ENCODE results near the gene STPG2.

The STPG2 gene

DNA sequence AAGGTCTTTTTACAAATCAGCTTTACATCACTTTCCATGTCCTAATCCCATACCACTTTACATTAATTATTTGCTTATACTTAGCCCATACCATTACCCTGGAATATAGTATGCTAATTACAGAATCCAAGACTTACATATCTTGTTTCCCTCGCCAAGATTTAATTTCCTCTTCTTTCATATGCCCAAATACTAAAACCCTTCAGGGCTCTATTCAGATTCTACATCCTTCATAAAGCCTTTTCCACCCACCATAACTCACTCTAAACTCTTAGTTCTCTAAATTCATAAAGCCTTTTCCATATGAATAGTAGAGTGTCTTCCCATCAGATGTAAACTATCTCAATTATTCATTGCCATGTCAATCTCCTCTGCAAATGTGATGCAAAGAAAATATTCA is 390.7 kb downstream of the STPG2 start:
- no peak overlapping the region for H3K4me3 ChIP-seq (ENCODE audit: low read depth, low read length)
- TF ChIP-seq, protein P1, sequence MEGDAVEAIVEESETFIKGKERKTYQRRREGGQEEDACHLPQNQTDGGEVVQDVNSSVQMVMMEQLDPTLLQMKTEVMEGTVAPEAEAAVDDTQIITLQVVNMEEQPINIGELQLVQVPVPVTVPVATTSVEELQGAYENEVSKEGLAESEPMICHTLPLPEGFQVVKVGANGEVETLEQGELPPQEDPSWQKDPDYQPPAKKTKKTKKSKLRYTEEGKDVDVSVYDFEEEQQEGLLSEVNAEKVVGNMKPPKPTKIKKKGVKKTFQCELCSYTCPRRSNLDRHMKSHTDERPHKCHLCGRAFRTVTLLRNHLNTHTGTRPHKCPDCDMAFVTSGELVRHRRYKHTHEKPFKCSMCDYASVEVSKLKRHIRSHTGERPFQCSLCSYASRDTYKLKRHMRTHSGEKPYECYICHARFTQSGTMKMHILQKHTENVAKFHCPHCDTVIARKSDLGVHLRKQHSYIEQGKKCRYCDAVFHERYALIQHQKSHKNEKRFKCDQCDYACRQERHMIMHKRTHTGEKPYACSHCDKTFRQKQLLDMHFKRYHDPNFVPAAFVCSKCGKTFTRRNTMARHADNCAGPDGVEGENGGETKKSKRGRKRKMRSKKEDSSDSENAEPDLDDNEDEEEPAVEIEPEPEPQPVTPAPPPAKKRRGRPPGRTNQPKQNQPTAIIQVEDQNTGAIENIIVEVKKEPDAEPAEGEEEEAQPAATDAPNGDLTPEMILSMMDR (IDR thresholded peaks at IDR 0.05; ENCODE audit: low read depth, low read length): no peak
- no peak for TF ChIP-seq POLR2A (IDR thresholded peaks at IDR 0.05; ENCODE audit: extremely low read depth, insufficient read length)
- TF ChIP-seq MYC (IDR thresholded peaks at IDR 0.05; ENCODE audit: low read depth, low read length): no peak
- no peak for TF ChIP-seq MAX (IDR thresholded peaks at IDR 0.05; ENCODE audit: low read depth, low read length)

DNA sequence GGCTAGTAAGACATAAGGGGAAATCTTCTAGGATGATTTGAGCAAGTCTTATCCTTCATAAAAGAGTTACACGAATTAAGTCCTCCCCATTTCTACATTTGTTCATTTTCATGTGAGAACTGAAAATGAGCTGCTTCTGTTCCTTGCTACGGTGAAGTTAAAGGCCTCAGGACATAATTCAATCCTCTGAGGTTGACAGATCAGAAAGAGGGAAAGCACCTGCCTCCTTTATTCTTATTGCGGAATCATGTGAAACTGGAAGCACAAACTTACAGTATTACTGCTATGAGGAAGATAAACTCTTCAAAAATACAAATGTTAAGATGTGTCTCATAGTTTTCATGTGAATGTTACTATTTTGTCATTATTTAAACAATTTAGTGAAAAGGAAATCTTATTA is 395.3 kb downstream of the STPG2 start:
- no peak for TF ChIP-seq MYC (IDR thresholded peaks at IDR 0.05; ENCODE audit: low read depth, low read length)
- TF ChIP-seq, protein P1 (IDR thresholded peaks at IDR 0.05; ENCODE audit: low read depth, low read length): no peak
- no peak for TF ChIP-seq MAX (IDR thresholded peaks at IDR 0.05; ENCODE audit: low read depth, low read length)
- TF ChIP-seq POLR2A (IDR thresholded peaks at IDR 0.05; ENCODE audit: extremely low read depth, insufficient read length): no peak
- no peak for DNase-seq (ENCODE audit: low read depth)
- no peak overlapping the region for H3K4me3 ChIP-seq (ENCODE audit: low read depth, low read length)

More for the DNA sequence above, 390.7 kb downstream of the STPG2 start:
- DNase-seq (ENCODE audit: low read depth): no peak

GRCh38 chr4:97720869-97721432 is 422.3 kb downstream of the STPG2 start:
- no peak for TF ChIP-seq MYC (IDR thresholded peaks at IDR 0.05; ENCODE audit: low read depth, low read length)
- TF ChIP-seq, protein P1 (IDR thresholded peaks at IDR 0.05; ENCODE audit: low read depth, low read length): peak; percentile 5
- peak; percentile 53 for DNase-seq (ENCODE audit: low read depth)
- H3K4me3 ChIP-seq (ENCODE audit: low read depth, low read length): no peak overlapping the region

DNA sequence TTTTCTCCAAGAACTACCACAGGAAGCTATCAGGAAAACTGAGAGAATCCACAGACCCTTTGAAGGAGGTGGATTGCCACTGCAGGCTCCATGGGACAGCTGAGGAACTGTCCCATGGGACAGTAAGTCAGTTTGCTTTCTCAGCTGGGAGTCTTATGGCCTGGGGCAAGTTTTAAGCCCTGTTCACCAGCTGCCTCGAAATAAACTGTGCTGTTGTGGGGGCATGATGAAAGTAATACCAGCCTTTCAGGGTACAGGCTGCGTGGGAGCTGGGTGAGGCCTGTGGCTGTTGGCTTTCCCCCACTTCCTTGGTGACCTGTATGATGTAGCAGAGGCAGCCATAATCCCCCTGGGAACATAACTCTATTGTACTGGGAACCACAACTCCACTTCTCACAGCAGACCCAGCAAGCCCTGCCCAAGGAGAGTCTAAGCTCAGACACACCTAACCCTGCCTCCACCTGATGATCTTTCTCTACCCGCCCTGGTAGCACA is 452.1 kb downstream of the STPG2 start:
- peak; percentile 62 for DNase-seq (ENCODE audit: low read depth)
- TF ChIP-seq, protein P1 (IDR thresholded peaks at IDR 0.05; ENCODE audit: low read depth, low read length): no peak
- no peak for TF ChIP-seq MYC (IDR thresholded peaks at IDR 0.05; ENCODE audit: low read depth, low read length)
- no peak for TF ChIP-seq POLR2A (IDR thresholded peaks at IDR 0.05; ENCODE audit: extremely low read depth, insufficient read length)
- H3K4me3 ChIP-seq (ENCODE audit: low read depth, low read length): no peak overlapping the region

DNA sequence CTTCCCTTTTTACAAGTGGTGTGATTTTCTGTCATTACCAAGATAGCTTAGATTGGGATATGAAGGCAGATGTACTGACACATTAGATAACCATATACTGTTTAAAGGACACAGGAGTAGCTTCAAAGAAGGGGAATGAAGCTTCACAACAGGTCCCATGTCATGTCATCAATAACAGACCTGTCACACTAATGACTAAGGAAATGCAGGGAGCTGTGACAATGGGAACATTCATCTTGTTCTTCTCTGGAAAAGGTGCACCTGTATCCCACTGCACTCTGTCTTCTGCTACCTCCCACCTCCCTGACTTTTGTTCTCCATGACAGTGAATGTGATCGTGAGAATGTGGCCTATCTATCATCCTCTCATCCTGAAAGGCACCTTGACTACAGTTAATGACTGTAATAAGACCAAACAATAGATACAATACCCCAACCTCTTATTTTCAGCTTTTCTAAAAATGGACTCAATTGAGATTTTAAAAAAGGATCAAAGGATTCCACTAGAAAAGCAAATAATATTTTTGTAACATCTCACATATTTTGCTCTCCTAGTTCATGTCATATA is 472.5 kb downstream of the STPG2 start:
- no peak for DNase-seq (ENCODE audit: low read depth)
- no peak overlapping the region for H3K4me3 ChIP-seq (ENCODE audit: low read depth, low read length)
- TF ChIP-seq POLR2A (IDR thresholded peaks at IDR 0.05; ENCODE audit: extremely low read depth, insufficient read length): no peak
- no peak for TF ChIP-seq MYC (IDR thresholded peaks at IDR 0.05; ENCODE audit: low read depth, low read length)
- TF ChIP-seq, protein P1 (IDR thresholded peaks at IDR 0.05; ENCODE audit: low read depth, low read length): no peak
- no peak for TF ChIP-seq MAX (IDR thresholded peaks at IDR 0.05; ENCODE audit: low read depth, low read length)

- no peak for TF ChIP-seq POLR2A (IDR thresholded peaks at IDR 0.05; ENCODE audit: extremely low read depth, insufficient read length)
- H3K4me3 ChIP-seq (ENCODE audit: low read depth, low read length): no peak overlapping the region
- no peak for DNase-seq (ENCODE audit: low read depth)
These were observed 477.7 kb downstream of the STPG2 start for GRCh38 chr4:97665553-97665952.

Data from NB4 (cell line).